Cardiac ventricle fibroblast (primary cell): Measurements from ENCODE around the gene EXD3. TPM values are rescaled to one million over a fixed set of nuclear protein-coding genes. Genes with fewer than 3 reads are reported as not detected.

Source experiments
- total RNA-seq: library from RNA; depleted of rRNA; stranded (reverse); fragments of >200 nt; gene quantifications from 2 replicates; pipeline ENCODE4 v1.2.3, GENCODE V29; 2015

Gene EXD3, protein sequence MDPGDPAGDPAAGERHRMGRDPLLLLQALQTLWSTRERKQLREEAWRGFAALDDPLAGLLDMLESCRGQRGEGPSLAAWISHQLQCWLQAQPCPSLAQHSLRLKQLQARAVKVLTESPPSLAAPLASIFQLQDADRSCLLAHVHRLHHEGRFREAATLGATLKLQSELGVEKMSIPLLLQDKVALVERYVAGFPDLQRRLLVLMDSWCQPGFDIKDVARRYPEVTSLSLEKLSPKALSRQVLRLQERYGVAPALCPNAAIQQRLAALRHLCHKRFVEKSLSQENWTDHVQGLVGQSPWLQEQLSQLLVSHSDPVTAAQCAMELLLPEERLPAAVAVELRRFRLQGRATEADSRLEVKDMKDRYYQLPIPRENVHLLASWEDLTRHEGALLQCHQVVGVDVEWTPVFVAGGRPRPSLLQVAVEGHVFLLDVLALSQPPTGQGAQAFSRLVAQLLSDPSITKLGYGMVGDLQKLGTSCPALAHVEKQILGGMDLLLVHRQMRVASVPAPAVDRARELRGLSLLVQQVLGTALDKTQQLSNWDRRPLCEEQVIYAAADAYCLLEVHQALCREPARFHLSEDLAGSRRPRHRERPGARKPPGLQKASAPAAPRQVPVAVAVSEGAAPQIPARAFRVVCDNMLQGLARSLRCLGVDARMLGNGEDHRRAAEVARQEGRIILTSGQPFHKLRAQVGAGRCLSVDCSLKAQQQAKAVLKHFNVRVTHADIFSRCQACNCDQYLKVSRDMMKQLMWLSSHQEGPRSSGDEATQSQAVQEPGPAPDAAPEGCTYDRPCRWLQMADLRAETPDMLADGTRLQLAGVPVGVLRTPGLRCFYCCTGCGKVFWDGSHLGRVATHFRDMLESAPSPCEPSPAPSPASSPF
- total RNA-seq = 5.3 and 9.4 TPM in 2 replicates

DNA sequence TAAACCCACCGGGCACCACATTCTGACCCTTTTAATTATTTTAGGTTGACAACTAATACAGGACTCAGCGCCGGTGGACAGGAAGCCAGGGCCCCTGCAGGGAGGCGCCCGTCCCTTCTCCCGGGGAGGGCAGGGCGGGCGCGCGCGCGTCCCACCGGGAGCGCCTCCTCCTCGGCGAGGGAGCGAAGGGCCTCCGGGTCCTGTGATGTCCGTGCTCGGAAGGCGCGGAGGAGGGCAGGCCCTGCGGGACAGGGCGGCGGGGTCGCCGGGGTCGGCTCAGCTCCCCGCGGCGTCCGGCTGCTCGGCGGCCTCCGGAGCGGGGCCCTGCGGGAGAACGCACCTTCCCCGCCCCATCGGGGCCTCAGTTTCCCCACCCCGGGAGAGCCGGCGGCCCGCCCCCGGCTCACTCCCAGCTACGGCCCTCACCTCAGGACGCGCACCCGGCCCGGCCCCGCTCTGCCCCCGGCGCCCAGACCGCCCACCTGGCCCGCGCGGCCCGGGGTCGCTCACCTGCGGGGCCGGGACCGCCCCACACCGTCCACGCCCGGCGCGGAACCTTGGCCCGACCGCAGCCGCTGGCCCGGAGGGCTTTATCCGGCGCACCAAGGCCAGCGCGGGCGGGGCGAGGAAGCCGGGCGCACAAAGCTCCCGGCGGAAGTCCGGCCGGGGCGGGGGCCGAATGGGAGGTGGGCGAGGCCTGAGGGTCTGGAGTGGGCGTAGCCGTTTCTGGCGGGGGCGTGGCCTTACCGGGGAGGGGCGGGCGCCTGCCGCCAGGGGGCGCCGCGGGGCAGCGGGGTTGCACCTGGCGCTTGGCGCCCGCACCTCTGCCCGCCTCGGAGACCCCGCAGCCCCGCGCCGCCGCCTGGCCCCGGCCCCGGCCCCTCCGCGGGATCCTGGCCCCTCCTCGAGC, at the start of gene EXD3, which contains the start of gene NOXA1:
Gene EXD3, minus strand, starts transcription at position 559 of the 910 bp plus-strand sequence. CDS start 27,805 bp downstream, outside the sequence.
Gene NOXA1, plus strand, starts transcription at position 790 of the 910 bp plus-strand sequence. CDS start 137 bp downstream, outside the sequence.

GRCh38 chr9:137459152-137459600, 36.2 kb upstream of the EXD3 start, which contains the start of gene NSMF:
NSMF (minus strand) TSS chr9:137459334; CDS start chr9:137459102, 232 bp downstream.

DNA sequence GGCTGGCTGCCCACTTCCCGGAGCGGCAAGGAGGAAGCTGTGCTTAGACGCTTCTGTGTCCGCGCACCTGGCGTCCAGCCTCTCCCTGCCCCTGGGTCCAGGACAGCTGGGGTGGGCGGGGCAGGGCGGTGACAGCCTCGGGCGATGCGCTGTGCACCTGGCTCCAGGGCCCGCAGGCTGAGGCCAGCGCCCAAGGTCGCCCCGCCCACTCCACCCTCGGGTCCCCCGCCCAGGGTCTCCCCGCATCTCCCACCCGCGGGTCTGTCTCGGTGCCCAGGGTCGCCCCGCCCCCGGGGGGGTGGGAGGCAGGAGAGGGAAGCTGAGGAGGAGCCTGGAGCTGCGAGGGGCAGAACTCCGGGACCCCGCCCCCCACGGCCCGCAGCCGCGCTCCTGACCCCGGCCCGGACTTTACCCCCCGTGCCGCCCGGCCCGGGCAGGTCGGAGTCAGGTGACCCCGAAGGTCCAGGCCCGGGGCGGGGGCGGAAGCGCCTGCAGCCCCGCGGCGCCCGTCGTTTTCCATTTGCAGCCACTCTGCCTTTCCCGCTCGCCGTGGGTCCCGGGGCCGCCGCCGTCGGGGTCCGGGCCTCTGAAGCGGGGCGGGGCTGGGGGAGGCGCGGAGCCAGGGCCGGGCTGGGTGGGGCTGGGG, 18.4 kb upstream of the EXD3 start, which contains the start of gene ENTPD8:
Gene ENTPD8, minus strand, starts transcription at position 69 of the 646 bp plus-strand sequence. CDS start 3,072 bp downstream, outside the sequence.

DNA sequence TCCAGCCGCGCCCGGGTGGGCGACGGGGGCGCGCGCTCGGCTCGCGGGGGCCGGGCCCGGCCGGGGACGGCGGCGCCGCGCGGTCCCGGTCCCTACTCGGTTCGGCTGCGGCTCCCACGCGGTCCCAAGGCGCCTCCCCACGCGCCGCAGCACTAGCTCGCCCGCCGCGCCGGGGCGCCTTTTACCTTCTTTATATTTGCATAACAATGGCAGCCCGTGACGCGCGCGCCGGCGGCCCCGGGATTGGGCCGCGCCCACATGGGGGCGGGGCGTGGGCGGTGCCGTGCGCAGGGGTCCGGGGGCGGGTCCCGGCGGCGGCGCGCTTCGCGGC, 120.9 kb downstream of the EXD3 start, which contains the start of gene NRARP:
Gene NRARP, minus strand, starts transcription at position 154 of the 331 bp plus-strand sequence. CDS start 343 bp downstream, outside the sequence.

GRCh38 chr9:137277329-137278041, 145.5 kb downstream of the EXD3 start, which contains the start of gene TOR4A:
TOR4A (plus strand) TSS chr9:137277726; CDS start chr9:137278690, 964 bp downstream.

Other genes starting within 250 kb of the EXD3 start
- 10.9 and 19.1 TPM in 2 replicates for gene ANAPC2, start 234.6 kb downstream of the EXD3 start, total RNA-seq
- 50.5 and 62.2 TPM in 2 replicates for gene SSNA1, start 234.5 kb downstream of the EXD3 start, total RNA-seq
- gene TPRN, start 222.4 kb downstream of the EXD3 start, total RNA-seq = 9.4 and 14.9 TPM in 2 replicates
- gene TMEM203, start 217.5 kb downstream of the EXD3 start, total RNA-seq = 33.2 and 33.7 TPM in 2 replicates
- gene NDOR1, start 217.5 kb downstream of the EXD3 start, total RNA-seq = 8.0 and 9.5 TPM in 2 replicates
- gene RNF208, start 200.9 kb downstream of the EXD3 start, total RNA-seq = not detected in 2 replicates
- gene CYSRT1, start 198.0 kb downstream of the EXD3 start, total RNA-seq = 1.4 TPM in 1 of 2 replicates, not detected in the other
- gene RNF224, start 195.7 kb downstream of the EXD3 start, total RNA-seq = not detected in 2 replicates
- gene SLC34A3, start 192.3 kb downstream of the EXD3 start, total RNA-seq = not detected in 2 replicates
- gene TUBB4B, start 181.9 kb downstream of the EXD3 start, total RNA-seq = 118 and 122 TPM in 2 replicates
- gene STPG3, start 171.9 kb downstream of the EXD3 start, total RNA-seq = not detected in 2 replicates
- gene NELFB, start 167.8 kb downstream of the EXD3 start, total RNA-seq = 33.9 and 37.6 TPM in 2 replicates
- 4.0 and 5.3 TPM in 2 replicates for gene TOR4A, start 145.4 kb downstream of the EXD3 start, total RNA-seq
- gene NRARP, start 120.9 kb downstream of the EXD3 start, total RNA-seq = 0.29 and 1.7 TPM in 2 replicates
- 0.12 TPM in 1 of 2 replicates, not detected in the other for gene NOXA1, start 231 bp upstream of the EXD3 start, total RNA-seq
- gene ENTPD8, start 18.2 kb upstream of the EXD3 start, total RNA-seq = not detected in 2 replicates
- gene NSMF, start 36.2 kb upstream of the EXD3 start, total RNA-seq = 50.7 and 74.4 TPM in 2 replicates
- 1.9 and 3.3 TPM in 2 replicates for gene PNPLA7, start 127.2 kb upstream of the EXD3 start, total RNA-seq
- gene MRPL41, start 128.7 kb upstream of the EXD3 start, total RNA-seq = 54.0 and 55.8 TPM in 2 replicates
- gene DPH7, start 155.8 kb upstream of the EXD3 start, total RNA-seq = 11.9 TPM in 2 replicates
- 13.0 and 15.5 TPM in 2 replicates for gene ZMYND19, start 167.3 kb upstream of the EXD3 start, total RNA-seq
- 8.1 and 18.4 TPM in 2 replicates for gene ARRDC1, start 182.5 kb upstream of the EXD3 start, total RNA-seq
- gene EHMT1, start 195.8 kb upstream of the EXD3 start, total RNA-seq = 29.5 and 33.9 TPM in 2 replicates